Hematopoietic multipotent progenitor cell treated with erythropoietin and hydrocortisone succinate and interleukin-3 and kit ligand, for 4 days (in vitro differentiated cells): ENCODE data around the gene ITGB2.
"Not testable (repeated sequence)": the region's sequence is repeated elsewhere in the genome, so short reads cannot be mapped to it uniquely, and the experiment has no call there.

ENCODE experiments used
- DNase-seq: peaks from one replicate; pipeline ENCODE4 v3.0.0-alpha.2; 2015

Gene ITGB2

DNA sequence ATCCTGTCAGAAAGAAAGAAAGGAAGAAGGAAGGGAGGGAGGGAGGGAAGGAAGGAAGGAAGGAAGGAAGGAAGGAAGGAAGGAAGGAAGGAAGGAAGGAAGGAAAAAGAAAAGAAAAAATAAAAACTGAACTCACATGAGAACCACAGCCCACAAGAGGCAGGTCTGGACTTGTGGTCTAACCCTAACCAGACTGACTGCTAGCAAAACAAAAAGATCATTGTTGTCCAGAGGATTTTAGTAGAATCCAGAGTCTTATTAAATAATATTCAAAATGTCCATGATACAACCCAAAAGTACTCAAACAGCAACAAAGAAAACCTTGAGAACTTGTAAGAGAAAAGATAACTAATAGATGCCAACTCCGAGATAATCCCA is 4.7 kb upstream of the ITGB2 start:
- DNase-seq = peak; percentile 42

DNA sequence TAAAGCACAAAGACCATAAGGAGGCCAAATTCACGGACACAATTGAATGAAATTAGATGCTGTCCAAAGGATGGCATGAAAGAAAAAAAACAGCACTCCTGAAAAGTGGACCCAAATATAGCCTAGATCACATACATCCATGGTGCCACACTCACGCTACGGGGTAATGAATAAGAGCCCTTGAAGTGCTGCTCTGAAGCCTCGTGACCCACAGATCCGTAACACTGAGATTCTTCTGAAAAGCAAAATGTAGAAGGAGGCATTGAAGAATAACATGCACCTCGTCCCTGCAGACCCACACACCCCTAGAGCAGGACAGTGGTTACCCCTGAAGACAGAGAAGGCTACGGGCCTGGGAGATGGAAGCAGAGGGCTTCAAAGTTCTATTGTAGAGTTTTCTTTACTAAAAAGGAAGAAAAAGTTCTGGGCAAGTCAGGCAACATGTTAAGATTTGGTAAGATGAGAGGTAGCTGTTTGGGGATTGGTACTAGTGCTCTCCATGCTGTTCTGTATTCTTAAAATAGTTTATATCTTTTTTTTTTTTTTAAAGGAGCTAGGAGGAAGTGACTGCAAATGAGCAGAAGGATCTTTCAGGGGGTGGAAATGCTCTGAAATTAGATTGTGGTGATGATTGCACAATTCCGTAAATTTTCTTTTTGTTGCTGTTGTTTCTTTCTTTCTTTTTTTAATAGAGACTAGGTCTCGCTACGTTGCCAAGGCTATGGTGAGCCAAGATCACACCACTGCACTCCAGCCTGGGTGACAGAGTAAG is 4.1 kb upstream of the ITGB2 start:
- DNase-seq = peak; percentile 74

DNA sequence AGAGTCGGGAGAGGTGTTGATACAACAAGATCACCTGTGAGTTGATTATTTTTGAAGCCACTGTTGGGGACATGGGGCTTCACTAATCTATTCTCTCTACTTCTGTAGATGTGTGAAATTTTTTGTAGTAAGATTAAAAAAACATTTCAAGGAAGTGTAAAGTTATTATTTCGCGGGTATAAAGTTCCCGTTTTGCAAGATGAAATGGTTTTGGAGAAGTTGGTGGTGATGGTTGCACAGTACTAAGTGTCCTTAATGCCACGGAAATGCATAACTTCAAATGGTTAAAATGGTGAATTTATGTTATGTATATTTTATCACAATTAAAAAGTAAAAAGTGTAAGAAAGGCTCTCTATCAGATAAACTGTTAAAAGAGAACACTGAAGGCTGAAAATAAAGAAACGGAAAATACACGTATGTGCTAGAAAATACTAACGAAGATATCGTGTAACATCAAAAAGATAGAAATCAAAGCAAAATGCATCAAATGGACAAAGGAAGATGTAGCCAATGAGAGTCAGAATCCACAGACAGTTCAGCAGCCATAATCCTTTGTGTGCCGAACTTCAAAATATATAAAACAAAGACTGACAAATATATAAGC is 2.9 kb upstream of the ITGB2 start:
- DNase-seq = peak; percentile 66

DNA sequence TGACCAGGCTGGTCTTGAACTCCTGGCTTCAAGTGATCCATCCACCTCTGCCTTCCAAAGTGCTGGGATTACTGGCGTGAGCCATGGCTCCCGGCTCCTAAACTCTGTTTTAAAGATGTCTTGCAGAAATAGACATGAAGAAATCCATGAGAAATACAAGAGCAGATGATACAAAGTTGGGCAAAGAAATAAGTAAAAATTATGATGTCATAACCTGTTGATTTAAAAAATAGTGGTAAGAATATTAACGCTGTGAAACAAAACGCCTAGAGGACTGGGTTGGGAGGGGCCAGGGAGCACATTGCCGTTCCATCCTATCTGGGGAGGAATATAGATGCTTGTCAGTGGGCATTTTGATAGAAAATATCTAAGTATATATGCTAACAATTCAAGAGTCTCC is 1.2 kb upstream of the ITGB2 start:
- DNase-seq = no peak

DNA sequence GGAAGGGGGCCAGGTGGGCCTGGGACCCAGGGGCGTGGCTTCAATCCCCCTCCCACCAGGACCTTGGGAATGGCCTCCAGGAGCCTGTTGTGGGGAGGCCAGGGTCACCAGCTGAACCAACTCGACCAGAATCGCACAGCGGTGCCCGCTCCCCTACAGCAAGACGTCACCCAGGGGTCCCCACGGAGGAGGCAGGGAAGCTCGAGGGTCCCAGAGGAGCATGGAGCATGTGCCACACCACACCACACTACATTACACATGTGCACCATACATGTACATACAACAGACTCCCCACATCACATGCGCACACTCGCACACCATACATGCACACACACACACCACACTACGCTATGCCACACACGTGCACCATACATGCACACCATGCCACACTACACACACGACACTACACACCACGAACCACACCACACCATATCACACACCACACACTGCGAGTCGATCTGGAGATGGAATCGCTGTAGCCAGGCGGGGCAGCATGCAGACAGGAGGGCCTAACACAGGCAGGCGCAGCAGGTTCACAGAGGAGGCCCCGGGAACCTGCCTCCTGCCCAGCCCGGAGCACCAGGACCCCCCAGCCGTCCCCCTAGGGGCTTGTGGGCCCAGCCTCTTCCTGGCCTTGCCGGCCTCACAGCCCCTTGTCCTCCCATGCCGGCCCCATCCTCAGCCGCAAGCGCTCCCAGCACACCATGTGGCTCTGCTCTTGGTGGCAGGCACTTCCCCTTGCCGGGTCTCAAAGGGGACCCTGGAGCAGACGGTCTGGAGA is 596 bp downstream of the ITGB2 start:
- DNase-seq = peak; percentile 67

DNA sequence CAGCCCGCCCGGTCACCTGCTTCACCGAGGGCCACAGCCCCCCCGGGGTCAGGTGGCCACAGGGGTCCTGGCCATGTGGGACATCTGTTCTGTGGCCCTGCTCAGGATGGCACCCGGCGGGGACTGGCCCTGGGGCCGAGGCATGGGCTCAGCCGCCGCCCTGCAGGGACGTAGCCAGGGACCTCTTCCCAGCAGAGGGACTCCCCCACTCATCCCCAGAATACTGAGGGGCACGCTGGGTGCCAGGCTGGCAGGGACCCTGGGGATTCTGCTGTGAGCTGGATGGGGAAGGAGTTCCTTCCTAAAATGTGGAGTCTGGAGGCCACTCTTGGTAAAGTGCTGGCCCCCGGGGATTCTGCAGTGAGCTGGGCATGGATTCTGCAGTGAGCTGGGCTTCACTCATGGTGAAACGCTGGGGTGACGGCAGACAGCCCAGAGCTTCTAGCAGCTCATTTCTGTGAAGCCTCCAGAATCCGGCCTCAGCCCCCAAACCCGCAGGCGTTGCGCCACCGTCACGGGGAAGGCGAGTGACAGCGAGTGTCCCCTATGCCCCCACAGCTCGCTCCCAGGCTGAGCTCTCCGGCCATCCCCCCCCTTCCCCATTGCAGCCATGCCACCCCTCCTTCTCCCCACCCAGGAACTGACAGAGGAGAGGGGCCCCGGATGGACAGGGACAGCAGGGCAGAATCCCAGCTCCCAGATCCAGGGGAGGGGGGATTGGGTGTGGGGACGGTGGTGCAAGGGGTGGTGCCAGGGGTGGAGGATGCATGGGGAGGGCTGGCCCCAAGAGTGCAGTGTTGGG is 1.4 kb downstream of the ITGB2 start:
- DNase-seq = peak; percentile 72

DNA sequence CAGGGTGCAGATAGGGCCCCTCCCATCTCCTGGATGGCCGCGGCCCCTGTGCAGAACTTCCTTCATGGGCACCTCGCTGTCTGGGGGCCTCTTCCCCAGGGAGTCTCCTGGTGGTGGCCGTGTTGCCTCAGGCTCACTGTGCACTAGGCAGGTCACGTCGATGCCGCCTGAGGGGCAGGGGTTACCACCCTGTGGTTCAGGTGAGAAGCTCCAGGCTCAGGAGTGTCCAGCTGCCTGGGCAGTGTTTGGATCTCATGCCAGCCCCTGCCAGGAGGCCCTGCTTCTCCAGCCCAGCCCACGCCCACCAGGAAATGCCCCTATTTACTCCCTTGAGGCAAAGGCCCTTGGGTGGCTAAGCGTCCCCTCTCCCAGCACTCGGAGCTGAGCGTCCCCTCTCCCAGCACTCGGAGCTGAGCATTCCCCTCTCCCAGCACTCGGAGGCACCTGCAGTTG is 2.1 kb downstream of the ITGB2 start:
- DNase-seq = no peak

DNA sequence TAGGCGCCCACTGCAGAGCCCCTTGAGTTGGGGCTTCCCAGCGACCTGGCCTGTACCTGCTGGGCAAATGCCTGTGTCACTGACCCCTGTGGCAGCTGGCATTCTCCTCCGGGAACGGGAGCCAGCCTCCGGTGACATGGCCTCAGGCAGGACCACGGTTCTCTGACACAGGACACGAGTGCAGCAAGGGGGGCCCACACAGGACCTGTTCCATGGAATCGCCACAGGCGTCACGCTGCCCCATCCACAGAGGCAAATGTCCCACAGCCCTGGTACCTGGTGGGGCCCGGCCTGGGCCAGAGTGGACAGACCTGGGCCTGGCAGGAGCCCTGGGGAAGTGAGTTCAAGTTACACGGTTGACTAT is 2.6 kb downstream of the ITGB2 start:
- DNase-seq = no peak

DNA sequence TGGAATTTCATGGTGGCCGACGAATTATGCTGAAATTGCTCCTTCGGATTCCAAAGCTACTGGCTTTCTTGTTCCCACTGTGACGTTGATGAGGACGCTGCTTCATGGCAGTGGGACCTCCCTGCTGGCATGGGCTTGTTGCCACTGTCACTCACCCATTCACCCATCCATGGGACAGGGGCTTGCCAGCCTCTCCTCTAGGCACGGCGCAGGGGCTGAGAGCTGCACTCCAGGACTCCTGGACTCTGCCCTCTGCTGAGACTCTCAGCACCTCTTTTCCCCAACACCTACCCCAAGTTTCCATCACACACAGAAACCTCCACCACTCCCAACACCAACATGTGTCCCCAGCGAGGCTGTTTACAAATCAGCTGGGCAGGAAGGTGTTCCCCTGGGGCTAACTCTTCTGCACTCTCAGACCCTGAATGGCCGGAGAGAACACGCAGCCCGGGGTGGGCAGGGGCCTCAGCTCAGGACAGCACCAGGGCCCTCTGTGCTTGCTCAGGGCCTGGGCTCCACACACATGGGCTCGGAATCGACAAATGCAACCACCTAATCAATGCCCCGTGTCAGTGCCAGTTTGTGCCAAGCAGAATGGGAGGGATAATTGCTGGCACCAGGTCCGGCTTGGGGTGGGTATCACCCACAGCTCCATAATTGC is 3.1 kb downstream of the ITGB2 start:
- DNase-seq = no peak

DNA sequence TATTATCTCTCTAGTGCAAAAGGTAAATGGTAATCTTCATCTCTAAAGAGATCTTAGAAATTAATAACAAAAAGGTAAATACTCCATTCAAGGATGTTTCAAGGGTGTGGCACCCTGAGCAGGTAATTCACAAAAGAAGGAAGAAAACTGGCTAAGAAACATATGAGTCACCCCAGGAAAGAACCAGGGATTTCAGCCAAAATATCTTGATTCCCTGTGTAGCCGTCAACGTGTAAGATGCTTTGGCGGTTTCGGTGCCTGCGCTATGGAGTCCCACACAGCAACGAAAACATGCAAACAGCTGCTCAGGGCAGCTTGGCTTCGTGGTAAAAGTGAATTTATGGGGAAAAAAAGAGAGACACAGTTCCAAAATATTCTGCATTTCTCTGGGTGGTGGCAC is 3.7 kb downstream of the ITGB2 start:
- DNase-seq = no peak

DNA sequence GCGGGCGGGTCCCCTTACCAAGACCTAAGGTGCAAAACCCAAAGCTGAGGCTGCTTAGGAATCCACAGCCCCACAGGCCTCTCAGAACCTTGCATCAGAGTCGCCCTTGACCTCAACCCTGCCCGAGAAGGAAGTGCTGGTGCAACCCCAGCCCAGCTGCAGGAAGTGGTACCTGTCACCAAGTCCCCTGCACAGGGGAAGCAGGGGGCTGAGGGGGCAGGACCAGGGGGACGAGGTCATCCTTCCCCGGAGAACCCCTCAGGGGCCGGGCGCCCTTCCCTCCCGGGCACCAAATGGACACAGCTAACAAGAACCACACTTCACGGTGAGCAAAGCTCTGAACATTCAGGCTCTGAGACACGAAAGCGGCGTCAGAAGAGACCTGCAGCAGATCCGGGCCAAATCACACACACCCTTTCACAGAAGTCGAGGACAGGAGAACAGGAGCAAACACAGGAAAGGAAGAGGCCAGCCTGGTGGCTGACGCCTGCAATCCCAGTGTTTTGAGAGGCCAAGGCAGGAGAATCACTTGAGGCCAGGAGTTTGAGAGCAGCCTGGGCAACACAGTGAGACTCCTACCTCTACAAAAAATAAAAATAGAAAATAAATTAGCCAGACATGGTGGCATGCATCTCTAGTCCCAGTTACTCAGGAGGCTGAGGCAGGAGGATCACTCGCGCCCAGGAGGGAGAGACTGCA is 6.4 kb downstream of the ITGB2 start:
- peak; percentile 81 for DNase-seq

DNA sequence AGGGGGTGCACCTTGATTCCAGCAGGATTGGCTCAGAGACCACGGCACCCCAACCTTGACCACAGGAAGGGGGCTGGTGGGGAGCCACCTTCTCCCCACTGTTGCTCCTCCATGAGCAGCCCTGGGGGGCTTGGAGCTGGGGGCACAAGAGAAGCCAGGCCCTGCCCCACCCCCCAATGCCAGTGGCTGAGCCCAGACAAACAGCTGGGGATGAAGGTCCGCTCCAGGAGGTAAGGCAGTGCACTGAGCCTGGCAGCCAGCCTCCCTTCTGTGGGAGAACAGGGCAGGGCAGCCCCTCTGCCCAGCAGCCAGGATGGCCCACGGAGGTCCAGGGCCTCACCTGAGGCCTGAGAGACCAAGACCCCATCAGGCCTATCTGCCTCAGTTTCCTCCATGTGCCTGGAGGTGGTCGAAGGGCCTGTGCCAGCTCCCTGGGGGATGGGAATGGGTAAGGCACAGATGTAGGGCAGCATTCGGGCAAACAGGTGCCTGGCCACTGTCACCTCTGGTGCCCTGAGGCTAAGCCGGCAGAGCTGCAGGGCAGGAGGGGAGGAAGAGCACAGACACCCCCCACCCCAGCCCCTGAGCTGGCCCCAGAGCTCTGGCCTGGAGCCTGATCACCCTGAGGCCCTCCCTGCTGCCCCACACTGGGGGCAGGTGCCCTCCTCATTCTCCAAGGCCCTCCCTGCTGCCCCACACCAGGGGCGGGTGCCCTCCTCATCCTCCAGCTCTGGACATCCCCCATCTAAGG is 7.1 kb downstream of the ITGB2 start:
- DNase-seq = no peak

DNA sequence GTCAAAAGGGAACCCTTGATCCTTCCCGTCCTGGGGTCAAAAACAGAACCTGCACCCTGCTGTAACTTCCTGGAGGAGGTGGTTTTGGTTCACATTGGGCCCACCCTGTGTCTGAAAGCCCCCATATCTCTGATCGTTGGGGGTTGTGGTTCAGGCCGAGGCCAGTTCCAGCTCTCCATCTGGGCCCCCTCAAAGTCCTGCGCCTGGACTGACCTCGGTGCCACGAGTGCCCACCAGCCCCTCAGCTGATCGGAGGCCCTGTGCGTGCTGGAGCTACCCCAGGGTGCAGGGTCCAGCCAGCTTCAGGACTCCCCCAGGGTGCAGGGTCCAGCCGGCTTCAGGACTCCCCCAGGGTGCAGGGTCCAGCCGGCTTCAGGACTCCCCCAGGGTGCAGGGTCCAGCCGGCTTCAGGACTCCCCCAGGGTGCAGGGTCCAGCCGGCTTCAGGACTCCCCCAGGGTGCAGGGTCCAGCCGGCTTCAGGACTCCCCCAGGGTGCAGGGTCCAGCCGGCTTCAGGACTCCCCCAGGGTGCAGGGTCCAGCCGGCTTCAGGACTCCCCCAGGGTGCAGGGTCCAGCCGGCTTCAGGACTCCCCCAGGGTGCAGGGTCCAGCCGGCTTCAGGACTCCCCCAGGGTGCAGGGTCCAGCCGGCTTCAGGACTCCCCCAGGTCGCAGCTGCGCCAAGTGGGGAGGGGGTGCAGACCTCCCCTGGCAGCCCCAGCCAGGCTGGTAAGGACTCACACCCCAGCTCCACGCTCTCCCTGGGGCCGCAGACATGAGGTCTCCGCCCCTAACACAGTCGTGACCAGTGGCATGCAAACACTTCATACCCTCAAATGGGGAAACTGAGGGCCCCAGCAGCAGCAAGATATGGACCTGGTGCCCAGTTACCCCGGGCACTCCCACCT is 7.9 kb downstream of the ITGB2 start:
- not testable (repeated sequence) for DNase-seq

DNA sequence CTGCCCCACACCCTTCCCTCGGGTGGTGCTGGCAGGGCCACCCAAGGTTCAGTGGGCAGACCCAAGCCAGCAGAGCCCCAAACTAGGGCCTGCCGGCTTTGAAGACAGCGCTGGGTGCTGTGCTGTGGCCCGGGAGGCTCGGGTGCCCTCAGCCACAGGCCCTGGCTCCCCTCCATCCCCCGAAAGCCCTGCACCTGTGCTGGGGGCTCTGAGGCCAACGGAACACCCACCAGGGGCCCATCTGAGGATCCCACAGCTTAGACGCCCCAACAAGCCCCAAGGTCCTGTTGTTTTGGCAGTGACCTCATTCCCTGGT is 8.6 kb downstream of the ITGB2 start:
- DNase-seq = no peak

DNA sequence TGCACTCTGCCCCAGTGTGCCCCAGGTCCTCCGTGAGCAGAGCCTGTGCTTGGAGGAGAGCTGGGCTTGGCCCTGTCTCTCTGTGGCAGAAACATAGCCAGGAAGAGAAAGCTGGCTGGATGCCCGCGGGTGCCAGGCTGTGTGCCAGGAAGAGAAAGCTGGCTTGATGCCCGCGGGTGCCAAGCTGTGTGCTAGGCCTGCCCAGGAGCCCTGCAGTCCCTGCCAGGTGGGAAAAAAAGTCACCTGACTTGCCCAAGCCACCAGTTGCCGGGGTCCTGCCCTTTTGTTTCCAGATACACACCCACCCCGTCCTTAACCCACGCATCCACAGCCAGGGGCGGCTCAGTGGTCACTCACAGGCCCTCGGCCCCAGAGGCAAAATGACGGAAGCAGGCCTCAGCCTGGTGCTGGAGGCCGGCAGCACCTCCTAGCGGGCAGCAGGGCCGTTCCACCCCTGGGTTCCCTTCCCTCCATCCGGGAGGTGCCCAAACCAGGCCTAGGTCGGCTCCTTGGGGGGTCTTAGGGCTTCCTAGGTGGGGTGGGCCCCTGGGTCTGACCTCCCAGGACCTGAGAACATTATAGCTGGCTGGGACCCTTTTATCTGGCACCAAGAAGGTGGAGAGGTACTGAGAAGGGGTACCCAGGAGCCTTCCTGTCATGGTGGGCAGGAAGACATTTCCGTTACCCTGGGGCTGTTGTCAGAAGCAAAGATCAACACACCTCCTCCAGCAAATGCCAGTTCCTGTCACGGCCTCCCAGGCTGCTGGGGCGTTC is 9.1 kb downstream of the ITGB2 start:
- DNase-seq = peak; percentile 84

DNA sequence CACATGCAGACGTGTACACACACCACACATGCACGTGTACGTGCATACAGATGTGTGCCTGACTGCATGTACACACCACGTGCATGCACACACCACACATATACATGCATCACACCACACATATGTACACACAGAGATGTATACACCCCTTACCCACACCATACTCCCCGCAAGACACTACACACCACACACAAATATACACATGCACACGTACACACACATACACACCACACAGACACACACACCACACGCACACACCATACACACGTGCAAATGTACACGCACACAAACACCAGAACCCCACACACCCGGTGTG is 9.7 kb downstream of the ITGB2 start:
- DNase-seq = no peak

DNA sequence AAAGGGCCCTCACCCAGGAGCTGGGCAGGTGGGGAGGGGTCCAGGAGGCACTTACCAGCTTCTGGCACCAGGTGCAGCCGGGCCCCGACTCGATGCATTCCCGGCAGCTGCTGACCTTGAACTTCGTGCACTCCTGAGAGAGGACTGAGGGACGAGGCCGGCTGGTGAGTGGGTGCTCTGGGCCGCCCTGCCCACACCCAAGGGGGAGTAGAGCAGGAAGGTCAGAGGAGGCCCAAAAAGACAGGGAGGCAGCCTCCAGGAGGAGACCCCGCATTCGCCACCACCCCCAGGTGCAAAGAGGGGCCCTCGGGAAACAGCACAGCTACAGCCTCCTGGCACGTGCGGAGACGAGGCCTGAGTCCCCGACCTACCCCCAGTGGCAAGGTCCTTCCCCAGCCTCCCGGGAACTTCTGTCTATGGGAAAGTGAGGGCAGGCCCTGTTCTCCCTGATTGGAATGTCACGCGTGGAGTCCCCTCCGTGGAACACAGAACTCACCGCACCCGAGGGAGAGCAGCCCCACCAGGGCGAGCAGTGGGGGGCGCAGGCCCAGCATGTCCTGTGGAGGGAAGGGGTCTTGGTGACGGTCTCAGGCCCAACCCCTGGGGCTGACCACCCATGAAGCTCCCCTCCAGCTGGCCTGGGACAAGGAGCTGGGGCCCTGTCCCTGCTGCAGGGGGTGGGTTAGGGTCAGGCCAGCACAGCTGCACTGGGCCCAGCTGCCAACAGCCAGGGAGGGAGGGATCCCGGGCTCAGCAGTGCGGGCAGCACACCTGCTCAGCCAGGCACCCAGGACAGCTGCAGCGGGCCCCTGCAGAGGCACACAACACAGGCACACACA is 10.3 kb downstream of the ITGB2 start:
- DNase-seq = no peak

DNA sequence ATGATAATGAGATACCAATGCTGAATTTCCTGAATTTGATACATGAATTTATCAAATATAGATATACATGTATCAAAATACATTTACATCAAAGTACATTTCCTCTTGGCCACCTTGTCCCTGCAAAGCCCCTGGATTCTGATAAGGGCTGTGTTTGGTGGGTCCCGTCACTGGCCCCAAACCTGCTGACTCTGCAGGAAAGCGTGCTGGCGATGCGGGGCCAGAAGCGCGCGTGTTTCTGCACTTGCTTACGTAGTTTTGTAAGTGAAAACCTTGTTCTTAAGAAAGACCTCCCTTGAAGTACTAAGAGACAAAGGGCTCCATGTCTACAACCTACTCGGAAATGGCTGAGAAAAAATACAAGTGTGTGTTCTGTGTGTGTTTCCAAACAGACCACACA is 11.0 kb downstream of the ITGB2 start:
- no peak for DNase-seq

DNA sequence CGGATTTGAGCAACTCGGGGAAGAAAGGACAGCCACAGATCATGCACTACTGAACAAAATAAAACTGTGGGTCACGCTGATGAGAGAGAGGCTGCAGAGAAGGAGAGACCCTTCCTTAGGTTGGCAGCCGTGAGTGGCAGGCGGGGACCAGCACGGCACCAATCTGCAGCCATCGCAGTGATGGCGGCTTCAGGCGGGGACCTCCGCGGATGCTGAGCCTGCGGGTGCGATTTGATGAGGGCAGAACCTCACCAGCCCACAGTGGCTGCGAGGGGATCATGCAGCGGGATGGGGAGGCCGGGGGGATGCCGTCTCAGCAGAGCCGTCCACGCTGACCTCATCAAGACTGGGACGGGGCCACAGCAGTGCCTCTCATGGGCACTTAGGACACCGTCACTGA is 11.8 kb downstream of the ITGB2 start:
- DNase-seq = no peak
